ENCODE results near the gene CRX.
"Not testable (repeated sequence)": the region's sequence is repeated elsewhere in the genome, so short reads cannot be mapped to it uniquely, and the experiment has no call there.

GRCh38 chr19:47804451-47804850 is 17.3 kb upstream of the CRX start, which contains the start of gene TPRX1:
- not testable (repeated sequence) for TF ChIP-seq POLR2AphosphoS5 (IDR thresholded peaks at IDR 0.05; ENCODE audit: borderline replicate concordance, low read depth, low read length); EZH2 (IDR thresholded peaks at IDR 0.05); FOXP2 (optimal IDR thresholded peaks at IDR 0.05; ENCODE audit: control extremely low read depth, extremely low read length, insufficient read depth)

Measured in SK-N-MC (cell line).